Lower leg skin (tissue), 4 donors: ENCODE data around the gene TNNI2. TPM values are rescaled to one million over a fixed set of nuclear protein-coding genes. Genes with fewer than 3 reads are reported as not detected.

Experiments
- DNase-seq, 2 donors: peaks; one replicate each; pipeline ENCODE4 v3.0.0-alpha.2; 2019; ENCODE audit warnings: low spot score in 2 of 2
- H3K4me3 ChIP-seq: fragments of 200-600 bp; sonication (generic); 2 replicates; pipeline ENCODE4 v1.5.1; 2017; ENCODE audit warnings: mild to moderate bottlenecking, low read depth; ENCODE audit not compliant: poor library complexity, severe bottlenecking
- CTCF ChIP-seq, 3 donors: fragments of 450-650 bp; IDR thresholded peaks; one replicate each; pipeline ENCODE4 v1.5.1; 2016; ENCODE audit warnings: antibody characterized with exemption in 3 of 3, mild to moderate bottlenecking in 3 of 3, moderate library complexity in 2 of 3
- POLR2A ChIP-seq, 2 donors: fragments of 450-650 bp; IDR thresholded peaks; one replicate each; pipeline ENCODE4 v1.6.1; 2016 to 2017; ENCODE audit warnings: antibody characterized with exemption in 2 of 2, mild to moderate bottlenecking in 1 of 2, moderate library complexity in 1 of 2
- WGBS, 2 donors: methylation state at CpG; one replicate each; pipeline ENCODE4 v1.1.5; 2018; 5-methylcytosine and 5-hydroxymethylcytosine counted together
- intact Hi-C: fragments of 100-400 bp; cut with DNase I; formaldehyde crosslinking; loops from one replicate; pipeline ENCODE4 v1.15.0; 2023; ENCODE audit warnings: low total_unique reads
- total RNA-seq, 4 donors: library from RNA; depleted of rRNA; stranded (reverse); fragments of >200 nt; gene quantifications; one replicate each; pipeline ENCODE4 v1.1.0, GENCODE V29; 2016

The TNNI2 gene
- total RNA-seq, 4 donors from 2014 or later: 10.7 to 17.7 (median 15.8) TPM

- WGBS, 2 donors: 63 to 76% methylated on average over 14 to 17 of the region's 19 CpGs
- TF ChIP-seq POLR2A (IDR thresholded peaks at IDR 0.05) (no peak), CTCF (IDR thresholded peaks at IDR 0.05) (no peak)
- DNase-seq: no peak
- intact Hi-C loops: no loop called here
- H3K4me3 ChIP-seq: no peak overlapping the region
Observed at GRCh38 chr11:1841511-1842148, 2.8 kb downstream of the TNNI2 start.

- TF ChIP-seq POLR2A (IDR thresholded peaks at IDR 0.05) (no peak), CTCF (IDR thresholded peaks at IDR 0.05) (no peak)
- 74 to 75% methylated on average over 20 to 28 of the region's 29 CpGs for WGBS, 2 donors
- DNase-seq: no peak
- H3K4me3 ChIP-seq: no peak overlapping the region
- intact Hi-C loops: no loop called here
Observed at GRCh38 chr11:1842149-1843097, 3.6 kb downstream of the TNNI2 start.

- no peak overlapping the region for H3K4me3 ChIP-seq
- DNase-seq: no peak
- intact Hi-C loops: no loop called here
Observed at GRCh38 chr11:1843098-1843473, 4.3 kb downstream of the TNNI2 start.

GRCh38 chr11:1843796-1844195, 5.0 kb downstream of the TNNI2 start:
- TF ChIP-seq CTCF (IDR thresholded peaks at IDR 0.05): no peak
- TF ChIP-seq POLR2A (IDR thresholded peaks at IDR 0.05): no peak
- WGBS, 2 donors: 74 to 77% methylated on average over 8 of the region's 8 CpGs
- no peak overlapping the region for H3K4me3 ChIP-seq
- no peak for DNase-seq
- intact Hi-C loops: no loop called here

More at GRCh38 chr11:1843098-1843473, 4.3 kb downstream of the TNNI2 start:
- 38 to 55% methylated on average over 9 to 10 of the region's 11 CpGs for WGBS, 2 donors
- TF ChIP-seq POLR2A (IDR thresholded peaks at IDR 0.05) (no peak), CTCF (IDR thresholded peaks at IDR 0.05) (no peak)

- no peak for DNase-seq
- TF ChIP-seq CTCF (IDR thresholded peaks at IDR 0.05) (no peak), POLR2A (IDR thresholded peaks at IDR 0.05) (no peak)
- intact Hi-C loops: no loop called here
- no peak overlapping the region for H3K4me3 ChIP-seq
- WGBS, 2 donors: 48 to 49% methylated on average over 23 of the region's 23 CpGs
Observed at GRCh38 chr11:1844221-1845094, 5.7 kb downstream of the TNNI2 start.
